ENCODE measurements around the gene ZSCAN18.

DNA sequence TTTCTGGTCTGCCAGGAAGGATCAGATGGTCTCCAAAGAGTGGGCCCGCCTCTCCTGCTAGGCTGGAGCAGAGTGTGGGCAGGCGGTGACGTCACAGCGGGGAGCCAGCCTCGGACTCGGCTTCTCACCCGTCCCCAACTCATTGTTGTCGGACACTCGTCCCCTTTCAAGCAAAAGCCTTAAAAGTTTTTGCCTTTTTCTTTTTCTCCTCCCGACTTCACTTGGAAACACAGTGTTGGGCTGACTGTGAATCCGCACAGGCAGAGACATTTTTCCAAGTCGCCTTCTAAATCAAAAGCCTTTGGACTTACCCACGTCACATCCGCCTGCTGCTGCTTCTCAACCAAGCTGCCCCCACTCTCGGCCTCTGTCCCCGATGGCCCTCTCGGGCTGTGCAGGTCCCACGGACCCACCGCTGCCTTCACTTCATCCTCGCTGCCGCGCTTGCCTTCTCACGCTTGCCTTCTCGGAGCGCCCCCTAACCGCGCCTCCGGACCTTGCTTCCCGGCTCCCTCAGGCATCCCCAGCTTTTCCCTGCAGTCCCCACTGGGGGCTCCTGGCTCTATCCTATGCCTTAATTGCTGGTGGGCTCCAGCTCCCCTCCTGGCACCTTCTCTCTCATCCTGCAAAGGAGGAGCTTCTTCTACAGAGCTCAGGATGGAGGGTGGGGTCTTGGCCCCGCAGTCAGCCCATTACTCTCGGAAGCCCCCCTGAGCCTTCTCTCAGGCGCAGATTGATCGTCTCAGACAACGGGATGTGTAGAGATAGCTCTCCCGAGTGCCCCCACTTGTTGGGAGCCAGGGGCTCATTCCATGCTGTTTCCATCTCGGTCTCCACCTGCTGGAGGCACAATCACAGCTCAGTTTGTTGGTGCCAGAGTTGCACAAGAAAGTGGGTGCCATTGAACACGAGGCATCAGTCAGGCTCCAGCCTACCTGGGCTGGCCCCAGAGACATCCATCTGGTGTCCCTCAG lies 42.8 kb downstream of the ZSCAN18 start:
- TF ChIP-seq, protein P1, sequence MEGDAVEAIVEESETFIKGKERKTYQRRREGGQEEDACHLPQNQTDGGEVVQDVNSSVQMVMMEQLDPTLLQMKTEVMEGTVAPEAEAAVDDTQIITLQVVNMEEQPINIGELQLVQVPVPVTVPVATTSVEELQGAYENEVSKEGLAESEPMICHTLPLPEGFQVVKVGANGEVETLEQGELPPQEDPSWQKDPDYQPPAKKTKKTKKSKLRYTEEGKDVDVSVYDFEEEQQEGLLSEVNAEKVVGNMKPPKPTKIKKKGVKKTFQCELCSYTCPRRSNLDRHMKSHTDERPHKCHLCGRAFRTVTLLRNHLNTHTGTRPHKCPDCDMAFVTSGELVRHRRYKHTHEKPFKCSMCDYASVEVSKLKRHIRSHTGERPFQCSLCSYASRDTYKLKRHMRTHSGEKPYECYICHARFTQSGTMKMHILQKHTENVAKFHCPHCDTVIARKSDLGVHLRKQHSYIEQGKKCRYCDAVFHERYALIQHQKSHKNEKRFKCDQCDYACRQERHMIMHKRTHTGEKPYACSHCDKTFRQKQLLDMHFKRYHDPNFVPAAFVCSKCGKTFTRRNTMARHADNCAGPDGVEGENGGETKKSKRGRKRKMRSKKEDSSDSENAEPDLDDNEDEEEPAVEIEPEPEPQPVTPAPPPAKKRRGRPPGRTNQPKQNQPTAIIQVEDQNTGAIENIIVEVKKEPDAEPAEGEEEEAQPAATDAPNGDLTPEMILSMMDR (IDR thresholded peaks at IDR 0.05) = no peak
- no peak for TF ChIP-seq POLR2AphosphoS5 (IDR thresholded peaks at IDR 0.05)
